SK-N-SH (cell line): ENCODE results near the gene MARCHF10. TPM values are rescaled to one million over a fixed set of nuclear protein-coding genes. Genes with fewer than 3 reads are reported as not detected.

Source experiments
- CTCF ChIA-PET: fragments of 300-600, 350-600 bp; formaldehyde crosslinking; extraction: SDS; loops from one replicate; lab custom pipeline; 2021; lab: Yijun Ruan, JAX
- POLR2A ChIA-PET: fragments of 350-600 bp; sonication (Branson Sonifier 250); formaldehyde crosslinking; extraction: SDS; loops from one replicate; lab custom pipeline; 2020; ENCODE audit warnings: antibody characterized with exemption, inconsistent platforms; lab: Yijun Ruan, JAX
- DNase-seq: peaks from one replicate; pipeline ENCODE4 v3.0.0; 2012
- H2AFZ ChIP-seq: fragments of 200-600 bp; sonication (generic); 2 replicates; pipeline ENCODE4 v1.8.1; 2016; ENCODE audit warnings: antibody characterized with exemption, mild to moderate bottlenecking, low read depth
- H3F3A ChIP-seq: fragments of 200-600 bp; sonication (generic); replicated peaks from 2 replicates; pipeline ENCODE3; 2016; ENCODE audit warnings: antibody characterized with exemption, mild to moderate bottlenecking; ENCODE audit not compliant: insufficient read depth
- H3K27ac ChIP-seq, 2 experiments: fragments of 200-500 bp in 1 of 2; fragments of 200-600 bp in 1 of 2; sonication (Bioruptor generic) in 1 of 2; sonication (generic), shearing (Covaris generic) in 1 of 2; 2 replicates each; pipeline versions ENCODE4 v1.5.1 to v1.6.1; 2014 to 2016; ENCODE audit warnings: low read depth in 2 of 2, inconsistent platforms in 1 of 2, low read length in 1 of 2, mild to moderate bottlenecking in 1 of 2, mixed read lengths in 1 of 2
- H3K27me3 ChIP-seq: fragments of 200-600 bp; sonication (generic), shearing (Covaris generic); 2 replicates; pipeline ENCODE4 v1.6.1; 2016; ENCODE audit warnings: mixed run types; ENCODE audit not compliant: insufficient read depth
- H3K36me3 ChIP-seq, 2 experiments: fragments of 200-500 bp in 1 of 2; fragments of 200-600 bp in 1 of 2; sonication (Bioruptor generic) in 1 of 2; sonication (generic) in 1 of 2; replicated peaks in 1 of 2; 2 replicates each; pipeline versions ENCODE3 to v1.5.1; 2014 to 2016; ENCODE audit warnings: low read length in 1 of 2, mild to moderate bottlenecking in 1 of 2; ENCODE audit not compliant: insufficient read depth in 2 of 2, control insufficient read depth in 1 of 2
- H3K4me1 ChIP-seq, 2 experiments: fragments of 200-500 bp in 1 of 2; fragments of 200-600 bp in 1 of 2; sonication (Bioruptor generic) in 1 of 2; sonication (generic), shearing (Covaris generic) in 1 of 2; 2 replicates each; pipeline versions ENCODE4 v1.5.1 to v1.6.1; 2014 to 2016; ENCODE audit warnings: low read depth in 1 of 2, low read length in 1 of 2, mixed run types in 1 of 2; ENCODE audit not compliant: insufficient read depth in 2 of 2, control insufficient read depth in 1 of 2
- H3K4me2 ChIP-seq: fragments of 200-600 bp; sonication (generic), shearing (Covaris generic); 2 replicates; pipeline ENCODE4 v1.6.1; 2017; ENCODE audit warnings: mixed run types
- H3K4me3 ChIP-seq, 2 experiments: fragments of 200-500 bp in 1 of 2; fragments of 200-600 bp in 1 of 2; sonication (Bioruptor generic) in 1 of 2; sonication (generic), shearing (Covaris generic) in 1 of 2; 2 replicates each; pipeline versions ENCODE4 v1.5.1 to v1.8.1; 2014 to 2016; ENCODE audit warnings: low read depth in 2 of 2, inconsistent platforms in 1 of 2, low read length in 1 of 2, mild to moderate bottlenecking in 1 of 2, mixed read lengths in 1 of 2, moderate library complexity in 1 of 2
- H3K79me2 ChIP-seq: fragments of 200-600 bp; sonication (generic); 2 replicates; pipeline ENCODE4 v1.8.1; 2017; ENCODE audit warnings: mild to moderate bottlenecking; ENCODE audit not compliant: insufficient read depth
- H3K9ac ChIP-seq: fragments of 200-600 bp; sonication (generic); 2 replicates; pipeline ENCODE4 v1.6.1; 2017; ENCODE audit warnings: mixed run types
- H3K9me2 ChIP-seq: fragments of 200-600 bp; sonication (generic); 2 replicates; pipeline ENCODE4 v1.6.1; 2017; ENCODE audit warnings: mixed run types
- H3K9me3 ChIP-seq: fragments of 200-600 bp; sonication (generic); 2 replicates; pipeline ENCODE4 v1.6.1; 2017; ENCODE audit warnings: mixed run types, mild to moderate bottlenecking, moderate library complexity
- H4K20me1 ChIP-seq: fragments of 200-600 bp; sonication (generic); 2 replicates; pipeline ENCODE4 v1.6.1; 2017; ENCODE audit warnings: mild to moderate bottlenecking, mixed run types; ENCODE audit not compliant: insufficient read depth
- CHD2 ChIP-seq: fragments of 150-350 bp; IDR thresholded peaks from 2 replicates; pipeline ENCODE4 v1.6.1; 2018; ENCODE audit warnings: low read length; ENCODE audit not compliant: partially characterized antibody
- FOXJ3 ChIP-seq: sonication (generic); formaldehyde crosslinking; IDR thresholded peaks from 2 replicates; pipeline ENCODE4 v1.5.1; 2020; ENCODE audit warnings: mild to moderate bottlenecking, missing genetic modification reagents
- FOXM1 ChIP-seq: IDR thresholded peaks from 2 replicates; pipeline ENCODE4 v1.4.0; 2012; ENCODE audit warnings: low read depth, mild to moderate bottlenecking
- GABPA ChIP-seq: IDR thresholded peaks from 2 replicates; pipeline ENCODE4 v1.4.0; 2012; ENCODE audit warnings: low read depth, mild to moderate bottlenecking
- JUND ChIP-seq: IDR thresholded peaks from 2 replicates; pipeline ENCODE4 v1.4.0; 2012
- MEF2A ChIP-seq: IDR thresholded peaks from 2 replicates; pipeline ENCODE4 v1.4.0; 2012; ENCODE audit warnings: low read depth, borderline replicate concordance
- NRF1 ChIP-seq: IDR thresholded peaks from 2 replicates; pipeline ENCODE4 v1.6.1; 2012; ENCODE audit warnings: low read depth, mild to moderate bottlenecking, low read length
- RAD21 ChIP-seq: IDR thresholded peaks from 2 replicates; pipeline ENCODE4 v1.6.1; 2012; ENCODE audit warnings: mild to moderate bottlenecking, low read length
- RCOR1 ChIP-seq: fragments of 150-350 bp; IDR thresholded peaks from 2 replicates; pipeline ENCODE4 v1.6.1; 2017; ENCODE audit warnings: antibody characterized with exemption, low read length
- RXRA ChIP-seq: IDR thresholded peaks from 2 replicates; pipeline ENCODE4 v1.4.0; 2012; ENCODE audit warnings: low read depth, mild to moderate bottlenecking, borderline replicate concordance
- SMC3 ChIP-seq: IDR thresholded peaks from 2 replicates; pipeline ENCODE4 v1.6.1; 2012; ENCODE audit warnings: low read depth, low read length, improper control_type of control experiment
- TAF1 ChIP-seq: IDR thresholded peaks from 2 replicates; pipeline ENCODE4 v1.6.1; 2012; ENCODE audit warnings: low read depth, mild to moderate bottlenecking, low read length, moderate library complexity, borderline replicate concordance
- TCF12 ChIP-seq: IDR thresholded peaks from 2 replicates; pipeline ENCODE4 v1.4.0; 2012
- YY1 ChIP-seq: IDR thresholded peaks from 2 replicates; pipeline ENCODE4 v1.4.0; 2012; ENCODE audit warnings: low read depth, mild to moderate bottlenecking
- WGBS: methylation state at CpG from one replicate; pipeline ENCODE4 v1.1.6; 2017; ENCODE audit warnings: low lambda C conversion rate; 5-methylcytosine and 5-hydroxymethylcytosine counted together
- polyA plus RNA-seq, 3 experiments: library from polyadenylated mRNA; depleted of rRNA; stranded (reverse); fragments of >200 nt; gene quantifications; 2 replicates each; pipeline ENCODE4 v1.2.3, GENCODE V29; 2012
- TF ChIP-seq, protein P1 (sequence below): fragments of 150-350 bp; IDR thresholded peaks from 2 replicates; pipeline ENCODE4 v1.6.1; 2017; ENCODE audit warnings: antibody characterized with exemption, low read length, low read depth, borderline replicate concordance
- TF ChIP-seq, protein P2 (sequence below): IDR thresholded peaks from 2 replicates; pipeline ENCODE4 v1.4.0; 2012; ENCODE audit warnings: low read depth, borderline replicate concordance
- TF ChIP-seq, protein P3 (sequence below): IDR thresholded peaks from 2 replicates; pipeline ENCODE4; 2012
- TF ChIP-seq, protein P4 (sequence below): IDR thresholded peaks from 2 replicates; pipeline ENCODE4 v1.4.0; 2012; ENCODE audit warnings: low read depth, borderline replicate concordance

MARCHF10 gene
- polyA plus RNA-seq, 1 of the 3 experiments (the other 2 are of a cell fraction), result 0.16 TPM

DNA sequence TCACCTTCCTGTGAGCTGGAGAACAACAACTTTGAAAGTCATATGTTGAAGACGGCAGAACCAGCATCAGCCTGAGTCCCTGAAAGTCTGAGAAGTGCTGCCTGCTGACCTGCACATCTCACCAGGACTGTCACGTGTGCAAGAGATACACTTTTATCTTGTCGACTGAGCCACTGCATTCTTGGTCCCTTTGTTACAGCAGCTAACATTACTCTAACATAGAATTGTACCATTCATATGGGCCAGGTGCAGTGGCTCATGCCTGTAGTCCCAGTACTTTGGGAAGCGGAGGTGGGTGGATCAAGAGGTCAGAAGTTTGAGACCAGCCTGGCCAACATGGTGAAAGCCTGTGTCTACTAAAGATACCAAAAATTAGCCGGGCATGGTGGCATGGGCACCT, 40.1 kb downstream of the MARCHF10 start:
- H4K20me1 ChIP-seq, result no peaks in the 10 kb centered on the region
- WGBS, result 77% methylated on average over 5 of the region's 5 CpGs
- no peak for TF ChIP-seq JUND
- no peak for TF ChIP-seq TAF1
- TF ChIP-seq NRF1, result no peak
- no peak for TF ChIP-seq CHD2
- no peak for TF ChIP-seq SMC3
- no peak for TF ChIP-seq YY1
- TF ChIP-seq RXRA, result no peak
- TF ChIP-seq, protein P1, sequence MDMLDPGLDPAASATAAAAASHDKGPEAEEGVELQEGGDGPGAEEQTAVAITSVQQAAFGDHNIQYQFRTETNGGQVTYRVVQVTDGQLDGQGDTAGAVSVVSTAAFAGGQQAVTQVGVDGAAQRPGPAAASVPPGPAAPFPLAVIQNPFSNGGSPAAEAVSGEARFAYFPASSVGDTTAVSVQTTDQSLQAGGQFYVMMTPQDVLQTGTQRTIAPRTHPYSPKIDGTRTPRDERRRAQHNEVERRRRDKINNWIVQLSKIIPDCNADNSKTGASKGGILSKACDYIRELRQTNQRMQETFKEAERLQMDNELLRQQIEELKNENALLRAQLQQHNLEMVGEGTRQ, result no peak
- TF ChIP-seq MEF2A, result no peak
- TF ChIP-seq, all 33 proteins: peak for 0
- H3K9ac ChIP-seq, result no peak overlapping the region
- POLR2A ChIA-PET, result no interaction called here
- no peak for DNase-seq
- no peaks in the 10 kb centered on the region for H3K9me2 ChIP-seq
- H3K9me3 ChIP-seq, result no peaks in the 10 kb centered on the region
- H3F3A ChIP-seq, result no peaks in the 10 kb centered on the region
- CTCF ChIA-PET, result no interaction called here
- no peak overlapping the region for H3K27ac ChIP-seq
- H3K36me3 ChIP-seq, result no peaks in the 10 kb centered on the region
- no peak overlapping the region for H3K4me3 ChIP-seq
- H3K79me2 ChIP-seq, result no peaks in the 10 kb centered on the region
- no peaks in the 10 kb centered on the region for H3K27me3 ChIP-seq
- H2AFZ ChIP-seq, result no peak overlapping the region
- H3K4me1 ChIP-seq, result no peaks in the 10 kb centered on the region
- H3K4me2 ChIP-seq, result no peak overlapping the region

DNA sequence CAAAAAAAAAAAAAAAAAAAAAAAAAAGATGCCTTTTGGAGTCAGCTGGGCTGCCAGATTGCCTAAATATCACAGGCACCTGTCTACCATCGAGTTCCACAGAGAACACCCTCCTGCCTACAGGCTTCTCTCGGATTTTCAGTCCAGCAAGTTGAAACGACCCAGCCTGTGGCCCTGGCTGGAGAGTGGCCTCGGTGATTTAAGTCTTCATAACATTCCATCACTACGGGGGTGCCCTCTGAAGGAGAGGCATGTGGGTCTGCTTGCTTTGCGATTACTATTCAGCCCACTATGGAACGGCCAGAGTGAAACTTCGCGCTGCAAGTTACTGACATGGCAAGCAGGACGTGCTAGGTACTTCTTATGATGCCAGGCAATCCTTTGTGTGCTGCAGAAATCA, 42.8 kb downstream of the MARCHF10 start:
- DNase-seq, result no peak
- no peaks in the 10 kb centered on the region for H3F3A ChIP-seq
- H3K27ac ChIP-seq, result no peak overlapping the region
- no peak overlapping the region for H3K4me3 ChIP-seq
- ChIA-PET POLR2A (no interaction called here), CTCF (interaction anchor here (0.6 to 1.3 kb wide), 2 partner anchors 14 to 680 kb away, joined by 3 to 4 read pairs; no protein-coding TSS in a partner anchor)
- no peaks in the 10 kb centered on the region for H3K36me3 ChIP-seq
- WGBS, result 88% methylated on average over 10 of the region's 10 CpGs
- TF ChIP-seq CHD2 (no peak), RAD21 (no peak), TCF12 (no peak), JUND (no peak), FOXJ3 (CRISPR knock-in tag) (no peak), FOXM1 (no peak), MEF2A (no peak), GABPA (no peak), RCOR1 (no peak), RXRA (no peak)
- TF ChIP-seq, protein P2, sequence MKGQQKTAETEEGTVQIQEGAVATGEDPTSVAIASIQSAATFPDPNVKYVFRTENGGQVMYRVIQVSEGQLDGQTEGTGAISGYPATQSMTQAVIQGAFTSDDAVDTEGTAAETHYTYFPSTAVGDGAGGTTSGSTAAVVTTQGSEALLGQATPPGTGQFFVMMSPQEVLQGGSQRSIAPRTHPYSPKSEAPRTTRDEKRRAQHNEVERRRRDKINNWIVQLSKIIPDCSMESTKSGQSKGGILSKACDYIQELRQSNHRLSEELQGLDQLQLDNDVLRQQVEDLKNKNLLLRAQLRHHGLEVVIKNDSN, result no peak
- TF ChIP-seq, protein P3, sequence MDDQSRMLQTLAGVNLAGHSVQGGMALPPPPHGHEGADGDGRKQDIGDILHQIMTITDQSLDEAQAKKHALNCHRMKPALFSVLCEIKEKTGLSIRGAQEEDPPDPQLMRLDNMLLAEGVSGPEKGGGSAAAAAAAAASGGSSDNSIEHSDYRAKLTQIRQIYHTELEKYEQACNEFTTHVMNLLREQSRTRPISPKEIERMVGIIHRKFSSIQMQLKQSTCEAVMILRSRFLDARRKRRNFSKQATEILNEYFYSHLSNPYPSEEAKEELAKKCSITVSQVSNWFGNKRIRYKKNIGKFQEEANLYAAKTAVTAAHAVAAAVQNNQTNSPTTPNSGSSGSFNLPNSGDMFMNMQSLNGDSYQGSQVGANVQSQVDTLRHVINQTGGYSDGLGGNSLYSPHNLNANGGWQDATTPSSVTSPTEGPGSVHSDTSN, result no peak
- TF ChIP-seq, protein P4, sequence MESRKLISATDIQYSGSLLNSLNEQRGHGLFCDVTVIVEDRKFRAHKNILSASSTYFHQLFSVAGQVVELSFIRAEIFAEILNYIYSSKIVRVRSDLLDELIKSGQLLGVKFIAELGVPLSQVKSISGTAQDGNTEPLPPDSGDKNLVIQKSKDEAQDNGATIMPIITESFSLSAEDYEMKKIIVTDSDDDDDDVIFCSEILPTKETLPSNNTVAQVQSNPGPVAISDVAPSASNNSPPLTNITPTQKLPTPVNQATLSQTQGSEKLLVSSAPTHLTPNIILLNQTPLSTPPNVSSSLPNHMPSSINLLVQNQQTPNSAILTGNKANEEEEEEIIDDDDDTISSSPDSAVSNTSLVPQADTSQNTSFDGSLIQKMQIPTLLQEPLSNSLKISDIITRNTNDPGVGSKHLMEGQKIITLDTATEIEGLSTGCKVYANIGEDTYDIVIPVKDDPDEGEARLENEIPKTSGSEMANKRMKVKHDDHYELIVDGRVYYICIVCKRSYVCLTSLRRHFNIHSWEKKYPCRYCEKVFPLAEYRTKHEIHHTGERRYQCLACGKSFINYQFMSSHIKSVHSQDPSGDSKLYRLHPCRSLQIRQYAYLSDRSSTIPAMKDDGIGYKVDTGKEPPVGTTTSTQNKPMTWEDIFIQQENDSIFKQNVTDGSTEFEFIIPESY, result no peak
- H3K4me2 ChIP-seq, result no peak overlapping the region
- H3K79me2 ChIP-seq, result no peaks in the 10 kb centered on the region
- no peaks in the 10 kb centered on the region for H3K9me3 ChIP-seq
- no peaks in the 10 kb centered on the region for H4K20me1 ChIP-seq
- peaks cover 0 to 2% of the 10 kb centered on the region in 2 experiments; a peak in 1 of 4 replicates for H3K4me1 ChIP-seq
- no peak overlapping the region for H2AFZ ChIP-seq
- H3K9me2 ChIP-seq, result no peaks in the 10 kb centered on the region
- H3K9ac ChIP-seq, result no peak overlapping the region
- no peaks in the 10 kb centered on the region for H3K27me3 ChIP-seq
